Measurements from ENCODE around the gene NUFIP1. TPM values are rescaled to one million over a fixed set of nuclear protein-coding genes. Genes with fewer than 3 reads are reported as not detected.

Gene NUFIP1
- polyA plus RNA-seq, 3 donors, result 0.83 to 1.1 (median 0.95) TPM

DNA sequence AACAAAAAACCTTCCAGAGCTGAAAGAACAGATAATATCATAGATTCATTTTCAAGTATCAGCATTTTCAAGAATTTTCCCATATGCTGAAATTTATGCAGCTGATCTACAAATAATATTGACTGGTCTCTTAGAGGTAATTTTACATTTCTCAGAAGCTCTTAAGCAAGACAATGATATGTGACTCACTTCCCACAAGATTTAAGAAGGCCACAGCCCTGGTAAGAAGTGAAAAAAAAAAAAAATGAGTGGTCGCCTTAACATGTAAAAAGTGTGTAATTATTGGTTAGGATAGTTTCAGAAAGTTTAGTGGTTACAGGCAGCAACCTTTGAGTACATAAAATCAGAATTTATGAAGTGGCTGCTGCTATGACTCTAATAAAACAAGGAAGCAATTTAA lies 54.5 kb downstream of the NUFIP1 start:
- no peak overlapping the region for H3K9ac ChIP-seq (ENCODE audit: insufficient read depth, low read length, poor library complexity, severe bottlenecking)
- H3K9me3 ChIP-seq (replicated peaks in 1 of 2; ENCODE audit: control insufficient read depth in 1 of 2, insufficient read depth in 1 of 2, low read length in 2 of 2), result no peaks in the 10 kb centered on the region
- intact Hi-C loops (cut with micrococcal nuclease), result no loop called here
- peaks cover 2 to 6% (median 3%) of the 10 kb centered on the region in 3 donors for H3K27me3 Mint-ChIP-seq (ENCODE audit: low read depth in 3 of 3)
- peaks cover 13% of the 10 kb centered on the region for H3K4me1 Mint-ChIP-seq
- no peak overlapping the region for H3K4me2 ChIP-seq (replicated peaks; ENCODE audit: extremely low read depth, low read length, poor library complexity, severe bottlenecking)
- no peak overlapping the region for H2AFZ ChIP-seq (ENCODE audit: insufficient read depth, low read depth, low read length, poor library complexity, severe bottlenecking)
- DNase-seq, result peak in 1 of 3 donors; percentile 27
- H3K27me3 ChIP-seq (ENCODE audit: control insufficient read depth in 2 of 2, insufficient read depth in 2 of 2, low read length in 2 of 2), result no peaks in the 10 kb centered on the region
- H3K27ac ChIP-seq (ENCODE audit: low read depth in 1 of 2, low read length in 2 of 2), result no peak overlapping the region
- no peaks in the 10 kb centered on the region for H3K36me3 ChIP-seq (replicated peaks in 1 of 2; ENCODE audit: control insufficient read depth in 1 of 2, insufficient read depth in 2 of 2, low read length in 2 of 2)
- H4K20me1 ChIP-seq (ENCODE audit: insufficient read depth, low read length), result no peaks in the 10 kb centered on the region
- no peak overlapping the region for H3K4me3 Mint-ChIP-seq
- H3K4me1 ChIP-seq (ENCODE audit: control insufficient read depth in 1 of 2, insufficient read depth in 2 of 2, low read length in 2 of 2), result no peaks in the 10 kb centered on the region
- no peaks in the 10 kb centered on the region for H3K9me3 Mint-ChIP-seq
- no peaks in the 10 kb centered on the region for H3K79me2 ChIP-seq (ENCODE audit: insufficient read depth, low read length)
- no peaks in the 10 kb centered on the region for H3K36me3 Mint-ChIP-seq
- TF ChIP-seq, protein P1, sequence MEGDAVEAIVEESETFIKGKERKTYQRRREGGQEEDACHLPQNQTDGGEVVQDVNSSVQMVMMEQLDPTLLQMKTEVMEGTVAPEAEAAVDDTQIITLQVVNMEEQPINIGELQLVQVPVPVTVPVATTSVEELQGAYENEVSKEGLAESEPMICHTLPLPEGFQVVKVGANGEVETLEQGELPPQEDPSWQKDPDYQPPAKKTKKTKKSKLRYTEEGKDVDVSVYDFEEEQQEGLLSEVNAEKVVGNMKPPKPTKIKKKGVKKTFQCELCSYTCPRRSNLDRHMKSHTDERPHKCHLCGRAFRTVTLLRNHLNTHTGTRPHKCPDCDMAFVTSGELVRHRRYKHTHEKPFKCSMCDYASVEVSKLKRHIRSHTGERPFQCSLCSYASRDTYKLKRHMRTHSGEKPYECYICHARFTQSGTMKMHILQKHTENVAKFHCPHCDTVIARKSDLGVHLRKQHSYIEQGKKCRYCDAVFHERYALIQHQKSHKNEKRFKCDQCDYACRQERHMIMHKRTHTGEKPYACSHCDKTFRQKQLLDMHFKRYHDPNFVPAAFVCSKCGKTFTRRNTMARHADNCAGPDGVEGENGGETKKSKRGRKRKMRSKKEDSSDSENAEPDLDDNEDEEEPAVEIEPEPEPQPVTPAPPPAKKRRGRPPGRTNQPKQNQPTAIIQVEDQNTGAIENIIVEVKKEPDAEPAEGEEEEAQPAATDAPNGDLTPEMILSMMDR (IDR thresholded peaks at IDR 0.05), result no peak
- WGBS (ENCODE audit: insufficient coverage), result no CpG with 5 or more reads among the region's 1 CpG
- no peak overlapping the region for H3K4me3 ChIP-seq (replicated peaks in 1 of 3; ENCODE audit: low read depth in 2 of 3, low read length in 3 of 3)
- H3K27ac Mint-ChIP-seq, result peak overlapping the region in 1 of 7 donors; percentile 58

DNA sequence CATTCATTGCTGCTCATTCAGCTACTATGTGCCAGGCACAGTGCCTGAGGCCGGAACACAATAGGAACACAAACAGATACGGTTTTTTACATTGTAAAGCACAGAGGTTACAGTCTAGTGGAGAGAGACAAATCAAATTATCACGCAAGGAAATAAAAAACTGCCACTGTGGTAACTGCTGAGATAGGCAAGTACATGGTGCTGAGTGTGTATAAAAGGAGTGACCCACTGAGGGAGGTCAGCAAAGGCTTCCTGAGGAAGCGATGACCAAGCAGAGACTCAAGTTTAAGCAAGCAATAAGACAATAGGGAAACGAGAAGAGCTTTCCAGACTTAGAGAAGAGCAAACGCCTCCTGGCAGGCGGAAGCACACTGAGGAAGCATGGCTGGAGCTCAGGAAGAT lies 56.4 kb downstream of the NUFIP1 start:
- Histone ChIP-seq H4K20me1 (ENCODE audit: insufficient read depth, low read length) (no peaks in the 10 kb centered on the region), H3K79me2 (ENCODE audit: insufficient read depth, low read length) (no peaks in the 10 kb centered on the region), H3K4me3 (replicated peaks in 1 of 3; ENCODE audit: low read depth in 2 of 3, low read length in 3 of 3) (no peak overlapping the region), H3K9ac (ENCODE audit: insufficient read depth, low read length, poor library complexity, severe bottlenecking) (no peak overlapping the region), H3K27ac (ENCODE audit: low read depth in 1 of 2, low read length in 2 of 2) (no peak overlapping the region), H3K4me2 (replicated peaks; ENCODE audit: extremely low read depth, low read length, poor library complexity, severe bottlenecking) (no peak overlapping the region), H3K9me3 (replicated peaks in 1 of 2; ENCODE audit: control insufficient read depth in 1 of 2, insufficient read depth in 1 of 2, low read length in 2 of 2) (no peaks in the 10 kb centered on the region), H3K27me3 (ENCODE audit: control insufficient read depth in 2 of 2, insufficient read depth in 2 of 2, low read length in 2 of 2) (no peaks in the 10 kb centered on the region), H3K4me1 (ENCODE audit: control insufficient read depth in 1 of 2, insufficient read depth in 2 of 2, low read length in 2 of 2) (no peaks in the 10 kb centered on the region), H2AFZ (ENCODE audit: insufficient read depth, low read depth, low read length, poor library complexity, severe bottlenecking) (no peak overlapping the region), H3K36me3 (replicated peaks in 1 of 2; ENCODE audit: control insufficient read depth in 1 of 2, insufficient read depth in 2 of 2, low read length in 2 of 2) (no peaks in the 10 kb centered on the region)
- TF ChIP-seq, protein P1 (IDR thresholded peaks at IDR 0.05), result no peak
- H3K9me3 Mint-ChIP-seq, result no peaks in the 10 kb centered on the region
- intact Hi-C loops (cut with micrococcal nuclease), result no loop called here
- H3K36me3 Mint-ChIP-seq, result no peaks in the 10 kb centered on the region
- H3K4me3 Mint-ChIP-seq, result no peak overlapping the region
- peak in 1 of 3 donors; percentile 8 for DNase-seq
- H3K27ac Mint-ChIP-seq, result no peak overlapping the region
- 84% methylated on average over 6 of the region's 7 CpGs for WGBS (ENCODE audit: insufficient coverage)
- H3K4me1 Mint-ChIP-seq, result peaks cover 12% of the 10 kb centered on the region
- H3K27me3 Mint-ChIP-seq (ENCODE audit: low read depth in 3 of 3), result peaks cover 2 to 4% (median 3%) of the 10 kb centered on the region in 3 donors
